Measurements from ENCODE around the gene CCDC30.

DNA sequence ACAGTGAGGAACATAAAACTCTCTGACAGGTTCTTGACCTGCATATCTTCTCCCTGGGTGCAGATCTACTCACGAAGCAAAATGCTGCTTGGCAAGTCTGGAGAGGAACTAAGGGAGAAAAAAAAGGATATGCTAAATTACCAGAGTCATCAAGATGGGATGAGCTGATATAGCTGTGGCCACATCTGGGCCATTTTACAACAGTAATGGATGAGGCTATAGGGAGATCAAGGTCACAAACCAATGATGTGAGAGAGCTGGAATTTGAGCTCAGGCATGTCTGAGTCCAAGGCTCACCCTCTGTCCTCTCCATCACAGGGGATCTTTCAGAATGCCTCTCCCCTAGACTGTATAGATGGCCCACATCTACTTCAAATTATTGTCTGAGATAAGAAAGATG, 33.5 kb upstream of the CCDC30 start:
- TF ChIP-seq, protein P1, sequence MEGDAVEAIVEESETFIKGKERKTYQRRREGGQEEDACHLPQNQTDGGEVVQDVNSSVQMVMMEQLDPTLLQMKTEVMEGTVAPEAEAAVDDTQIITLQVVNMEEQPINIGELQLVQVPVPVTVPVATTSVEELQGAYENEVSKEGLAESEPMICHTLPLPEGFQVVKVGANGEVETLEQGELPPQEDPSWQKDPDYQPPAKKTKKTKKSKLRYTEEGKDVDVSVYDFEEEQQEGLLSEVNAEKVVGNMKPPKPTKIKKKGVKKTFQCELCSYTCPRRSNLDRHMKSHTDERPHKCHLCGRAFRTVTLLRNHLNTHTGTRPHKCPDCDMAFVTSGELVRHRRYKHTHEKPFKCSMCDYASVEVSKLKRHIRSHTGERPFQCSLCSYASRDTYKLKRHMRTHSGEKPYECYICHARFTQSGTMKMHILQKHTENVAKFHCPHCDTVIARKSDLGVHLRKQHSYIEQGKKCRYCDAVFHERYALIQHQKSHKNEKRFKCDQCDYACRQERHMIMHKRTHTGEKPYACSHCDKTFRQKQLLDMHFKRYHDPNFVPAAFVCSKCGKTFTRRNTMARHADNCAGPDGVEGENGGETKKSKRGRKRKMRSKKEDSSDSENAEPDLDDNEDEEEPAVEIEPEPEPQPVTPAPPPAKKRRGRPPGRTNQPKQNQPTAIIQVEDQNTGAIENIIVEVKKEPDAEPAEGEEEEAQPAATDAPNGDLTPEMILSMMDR (IDR thresholded peaks at IDR 0.05): no peak
- TF ChIP-seq POLR2A (IDR thresholded peaks at IDR 0.05) (no peak), EP300 (IDR thresholded peaks at IDR 0.05) (no peak), POLR2AphosphoS5 (IDR thresholded peaks at IDR 0.05) (no peak)

Measured in upper lobe of left lung (tissue), 4 donors.